GM19455 (cell line): ENCODE measurements around the gene AWAT2.
"Not testable (repeated sequence)": the region's sequence is repeated elsewhere in the genome, so short reads cannot be mapped to it uniquely, and the experiment has no call there.

ENCODE experiments used
- ATAC-seq: cut with Tn5 transposase; IDR thresholded peaks from one replicate; pipeline ENCODE4 v1.9.1; 2021; ENCODE audit not compliant: unreplicated experiment

AWAT2 gene

GRCh38 chrX:70001708-70002341 is 47.9 kb downstream of the AWAT2 start:
- ATAC-seq, result no peak

GRCh38 chrX:70001269-70001668 is 48.5 kb downstream of the AWAT2 start:
- ATAC-seq, result no peak

- not testable (repeated sequence) for ATAC-seq
Measured at GRCh38 chrX:69998299-69998698, 51.4 kb downstream of the AWAT2 start.

GRCh38 chrX:69996113-69996468 is 53.6 kb downstream of the AWAT2 start:
- no peak for ATAC-seq

- ATAC-seq, result no peak
Measured at GRCh38 chrX:69995362-69996112, 54.2 kb downstream of the AWAT2 start.

GRCh38 chrX:69993494-69993893 is 56.2 kb downstream of the AWAT2 start:
- no peak for ATAC-seq

- no peak for ATAC-seq
Measured at GRCh38 chrX:69991685-69992084, 58.1 kb downstream of the AWAT2 start.
